GM20000 (cell line): ENCODE results near the gene LEPROT.

Experiments used
- DNase-seq: peaks from one replicate; pipeline ENCODE4 v3.0.0; 2012; ENCODE audit warnings: low spot score
- TF ChIP-seq, protein P1 (sequence below): IDR thresholded peaks from 2 replicates; pipeline ENCODE4 v1.5.1; 2012; ENCODE audit warnings: mild to moderate bottlenecking, control low read depth; ENCODE audit errors: extremely low read depth, missing control alignments

LEPROT gene

DNA sequence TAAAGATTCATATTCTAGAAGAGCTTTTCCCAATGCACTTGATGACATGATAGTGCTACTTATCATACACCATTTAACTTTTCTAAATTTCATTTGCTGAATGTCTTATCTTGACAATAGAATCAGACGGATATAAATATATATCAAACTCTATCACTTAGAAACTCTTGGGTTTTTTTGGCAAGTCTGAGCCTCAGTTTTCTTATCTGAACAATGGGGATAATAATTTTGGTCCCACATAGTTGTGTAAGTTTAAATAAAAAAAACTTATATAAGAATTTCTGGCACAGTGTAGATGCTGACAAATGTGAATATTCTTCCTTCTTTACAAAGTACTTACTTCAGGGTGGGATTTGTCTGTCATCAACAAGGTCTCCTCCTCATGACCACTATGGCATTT is 21.5 kb upstream of the LEPROT start:
- TF ChIP-seq, protein P1, sequence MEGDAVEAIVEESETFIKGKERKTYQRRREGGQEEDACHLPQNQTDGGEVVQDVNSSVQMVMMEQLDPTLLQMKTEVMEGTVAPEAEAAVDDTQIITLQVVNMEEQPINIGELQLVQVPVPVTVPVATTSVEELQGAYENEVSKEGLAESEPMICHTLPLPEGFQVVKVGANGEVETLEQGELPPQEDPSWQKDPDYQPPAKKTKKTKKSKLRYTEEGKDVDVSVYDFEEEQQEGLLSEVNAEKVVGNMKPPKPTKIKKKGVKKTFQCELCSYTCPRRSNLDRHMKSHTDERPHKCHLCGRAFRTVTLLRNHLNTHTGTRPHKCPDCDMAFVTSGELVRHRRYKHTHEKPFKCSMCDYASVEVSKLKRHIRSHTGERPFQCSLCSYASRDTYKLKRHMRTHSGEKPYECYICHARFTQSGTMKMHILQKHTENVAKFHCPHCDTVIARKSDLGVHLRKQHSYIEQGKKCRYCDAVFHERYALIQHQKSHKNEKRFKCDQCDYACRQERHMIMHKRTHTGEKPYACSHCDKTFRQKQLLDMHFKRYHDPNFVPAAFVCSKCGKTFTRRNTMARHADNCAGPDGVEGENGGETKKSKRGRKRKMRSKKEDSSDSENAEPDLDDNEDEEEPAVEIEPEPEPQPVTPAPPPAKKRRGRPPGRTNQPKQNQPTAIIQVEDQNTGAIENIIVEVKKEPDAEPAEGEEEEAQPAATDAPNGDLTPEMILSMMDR, result no peak
- no peak for DNase-seq

DNA sequence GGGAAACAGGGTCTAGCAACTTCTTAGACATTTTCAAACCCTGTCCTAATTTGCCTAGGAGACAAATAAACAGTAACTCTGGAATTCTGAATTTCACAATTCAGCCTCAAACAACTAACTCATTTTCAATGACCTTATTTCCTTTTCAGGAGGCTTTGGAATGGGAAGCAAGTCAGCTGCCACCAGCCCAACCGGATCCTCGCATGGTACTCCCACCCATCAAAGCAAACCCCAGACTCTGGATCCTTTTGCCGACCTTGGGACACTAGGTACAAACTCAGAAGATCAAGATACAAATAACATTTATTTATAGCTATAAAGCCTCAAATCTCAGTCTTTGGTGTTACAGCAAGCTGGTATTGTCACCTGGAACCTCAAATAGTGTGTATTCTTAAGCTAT is 18.9 kb upstream of the LEPROT start:
- DNase-seq, result no peak
- TF ChIP-seq, protein P1, result no peak

DNA sequence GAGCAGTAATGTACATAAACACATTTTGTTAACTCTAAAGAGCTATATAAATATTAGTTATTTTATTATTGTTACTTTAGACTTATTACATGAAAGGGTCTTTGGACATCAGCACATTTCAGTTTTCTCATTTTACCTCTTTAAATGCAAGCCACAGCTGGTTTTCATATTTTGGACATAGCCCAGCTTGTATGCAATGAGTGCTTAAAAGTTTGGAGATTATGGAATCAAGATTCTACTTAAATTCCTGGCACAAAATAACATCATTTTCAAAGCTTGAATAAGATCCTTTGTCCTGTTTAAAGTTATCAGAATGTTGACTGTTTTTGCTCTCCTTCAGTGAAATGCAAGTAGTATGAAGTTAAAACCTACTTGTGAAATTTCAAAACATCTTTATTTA is 15.5 kb upstream of the LEPROT start:
- DNase-seq, result no peak
- TF ChIP-seq, protein P1, result no peak

DNA sequence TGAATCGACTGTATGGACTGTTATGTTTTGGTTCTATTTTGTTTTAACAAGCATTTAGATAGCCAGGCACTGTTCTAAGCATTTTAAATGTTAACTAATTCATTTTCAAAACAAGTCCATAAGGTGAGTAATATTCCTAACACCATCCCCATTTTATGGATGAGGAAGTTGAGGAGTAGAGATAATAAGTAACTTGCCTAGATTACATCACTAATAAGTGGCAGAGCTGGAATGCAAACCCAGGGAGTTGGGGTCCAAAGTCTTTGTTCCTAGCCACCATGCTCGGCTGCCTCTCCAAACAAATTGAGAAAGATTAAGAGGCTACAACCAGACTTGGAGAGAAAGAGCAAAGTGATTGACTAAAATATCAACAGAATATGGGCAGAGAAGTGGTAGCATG is 12.6 kb upstream of the LEPROT start:
- TF ChIP-seq, protein P1, result no peak
- DNase-seq, result no peak

DNA sequence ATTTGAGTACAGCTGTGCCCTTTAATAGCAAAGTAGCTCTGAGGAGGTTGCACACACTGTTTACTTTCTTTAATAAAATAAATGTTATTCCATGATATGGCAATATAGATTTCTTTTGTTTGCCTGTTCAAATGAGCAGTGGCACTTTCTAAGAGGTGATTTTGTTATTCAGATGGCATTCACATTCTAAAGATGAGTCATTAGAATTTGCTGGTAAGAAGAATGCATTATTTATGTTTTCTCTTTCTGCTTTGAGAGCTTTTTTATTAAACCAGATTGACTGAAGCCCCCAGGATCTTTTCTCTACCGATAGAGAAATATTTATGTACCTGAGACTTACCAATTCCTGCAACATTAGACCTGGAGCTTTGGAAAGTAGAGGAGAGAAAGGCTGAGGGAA is 11.2 kb upstream of the LEPROT start:
- TF ChIP-seq, protein P1, result no peak
- DNase-seq, result no peak

DNA sequence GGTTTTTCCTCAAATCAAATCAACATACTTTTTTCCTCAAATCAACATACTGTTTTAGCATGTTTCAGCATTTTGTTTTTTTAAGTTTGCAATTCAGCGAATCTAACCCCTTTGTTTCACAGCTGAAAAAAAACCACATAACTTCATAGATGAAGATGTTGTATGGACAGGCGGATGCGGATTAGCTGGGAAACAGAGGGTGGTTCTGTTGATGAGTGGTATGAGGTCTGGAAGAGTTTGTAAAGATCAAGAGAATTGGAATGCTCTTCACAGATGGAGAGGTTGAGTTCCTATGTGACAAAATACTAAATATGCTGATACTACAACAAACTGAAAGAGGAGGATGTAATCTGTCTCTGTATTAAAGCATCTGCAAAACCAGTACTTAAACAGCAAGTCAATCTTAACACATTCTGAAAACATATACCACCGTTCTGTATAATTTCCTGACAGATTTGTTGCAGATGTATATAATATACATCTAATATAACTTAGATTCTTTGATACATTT is 10.6 kb upstream of the LEPROT start:
- DNase-seq, result no peak
- TF ChIP-seq, protein P1, result no peak

DNA sequence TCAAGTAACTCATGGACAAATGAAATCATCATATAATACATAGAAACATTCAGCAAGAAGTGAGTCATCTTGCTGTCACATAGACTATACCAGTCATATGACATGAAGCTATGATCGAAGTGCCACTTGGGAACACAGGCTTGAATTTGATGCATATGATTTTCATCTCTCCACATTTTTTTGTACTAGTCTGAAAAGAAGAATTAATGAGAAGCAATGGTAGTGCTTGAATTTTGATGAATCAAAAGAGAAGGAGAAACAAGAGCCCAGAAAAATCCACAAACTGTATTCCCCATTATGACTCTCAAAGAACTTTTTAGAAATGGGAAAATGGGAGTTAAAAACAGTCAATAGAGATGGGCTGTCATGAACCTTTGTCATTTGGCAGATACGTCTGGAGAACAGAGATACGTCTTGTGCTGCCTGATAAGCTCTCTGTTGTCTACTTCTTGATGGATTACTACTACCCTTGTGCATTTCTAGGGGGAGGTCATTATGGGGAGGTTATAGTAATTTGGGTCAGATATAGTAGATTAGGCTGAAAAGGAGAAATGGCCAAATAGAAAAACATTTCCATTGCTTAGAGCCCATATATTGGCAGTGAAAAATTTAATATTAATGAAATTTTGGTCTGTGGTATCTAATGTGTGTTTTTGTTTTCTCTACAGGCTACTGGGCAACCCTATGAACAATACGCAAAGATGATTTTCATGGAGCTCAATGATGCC is 8.0 kb upstream of the LEPROT start:
- no peak for DNase-seq
- TF ChIP-seq, protein P1, result no peak
